GM18867 (cell line): Measurements from ENCODE around the gene EFCAB5.
"Not testable (repeated sequence)": the region's sequence is repeated elsewhere in the genome, so short reads cannot be mapped to it uniquely, and the experiment has no call there.

Experiments
- ATAC-seq: cut with Tn5 transposase; IDR thresholded peaks from one replicate; pipeline ENCODE4 v1.9.1; 2021; ENCODE audit warnings: mild to moderate bottlenecking, moderate library complexity; ENCODE audit not compliant: unreplicated experiment

Gene EFCAB5

DNA sequence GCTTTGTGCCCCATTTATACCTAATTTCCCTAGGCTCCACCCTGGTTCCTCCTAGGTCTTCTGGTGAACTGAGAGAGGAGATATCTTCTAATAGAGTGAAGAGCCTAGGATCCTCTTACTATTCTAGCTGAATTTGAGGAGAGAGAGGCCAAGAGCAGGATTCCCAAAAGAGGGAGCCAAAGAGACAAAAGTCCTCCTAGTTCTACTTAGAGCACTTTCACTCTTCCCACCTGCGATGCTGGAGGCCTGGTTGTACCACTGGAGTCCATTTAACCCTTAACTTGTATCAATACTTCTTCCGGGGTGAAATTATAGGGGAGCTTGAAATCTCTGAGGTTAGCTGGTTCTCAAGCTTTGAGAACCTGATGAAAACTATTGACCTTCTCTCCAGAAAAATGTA is 8.1 kb upstream of the EFCAB5 start:
- no peak for ATAC-seq

DNA sequence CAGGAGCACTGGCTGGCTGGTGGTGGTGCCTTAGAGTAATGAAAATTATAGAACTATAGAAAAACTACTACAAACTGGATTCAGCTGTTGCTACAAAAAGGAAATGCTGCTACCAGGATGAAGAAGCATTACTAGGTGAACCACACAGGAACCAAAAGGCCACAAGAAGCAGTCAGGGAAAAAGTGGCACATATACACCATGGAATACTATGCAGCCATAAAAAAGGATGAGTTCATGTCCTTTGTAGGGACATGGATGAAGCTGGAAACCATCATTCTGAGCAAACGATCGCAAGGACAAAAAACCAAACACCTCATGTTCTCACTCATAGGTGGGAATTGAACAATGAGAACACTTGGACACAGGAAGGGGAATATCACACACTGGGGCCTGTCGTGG is 5.5 kb upstream of the EFCAB5 start:
- ATAC-seq, result not testable (repeated sequence)

DNA sequence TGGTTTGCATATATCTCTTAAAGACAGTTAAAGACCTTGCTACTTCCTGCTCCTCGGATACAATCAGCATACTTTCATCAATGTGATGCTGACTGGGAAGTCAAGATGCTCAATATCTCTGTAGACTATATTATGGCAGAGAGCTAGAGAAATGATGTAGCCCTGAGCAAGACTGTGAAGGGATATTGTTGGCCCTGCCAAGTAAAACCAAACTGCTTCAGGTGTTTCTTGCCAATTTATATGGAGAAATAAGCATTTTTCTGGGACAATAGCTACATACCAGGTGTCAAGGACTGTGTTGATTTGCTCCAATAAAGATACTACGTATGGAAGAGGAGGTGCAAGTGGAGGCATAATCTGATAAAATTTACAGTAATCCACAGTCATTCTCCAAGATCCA is 4.7 kb upstream of the EFCAB5 start:
- ATAC-seq, result no peak

DNA sequence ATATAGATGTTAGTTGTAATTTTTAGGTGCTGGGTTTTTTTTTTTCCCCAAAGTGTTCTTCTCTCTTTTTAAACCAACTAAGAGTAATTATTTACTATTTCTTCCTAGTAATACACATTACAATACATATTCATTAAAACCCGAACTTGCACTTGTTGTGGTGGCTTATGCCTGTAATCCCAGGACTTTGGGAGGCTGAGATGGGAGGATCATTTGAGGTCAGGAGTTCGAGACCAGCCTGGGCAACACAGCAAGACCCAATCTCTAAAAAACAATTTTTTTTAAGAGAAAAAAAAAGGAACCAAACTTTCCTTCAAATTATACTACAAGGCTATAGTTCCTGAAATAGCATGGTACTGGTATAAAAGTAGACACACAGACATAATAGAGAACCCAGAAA is 3.8 kb downstream of the EFCAB5 start:
- ATAC-seq, result no peak

DNA sequence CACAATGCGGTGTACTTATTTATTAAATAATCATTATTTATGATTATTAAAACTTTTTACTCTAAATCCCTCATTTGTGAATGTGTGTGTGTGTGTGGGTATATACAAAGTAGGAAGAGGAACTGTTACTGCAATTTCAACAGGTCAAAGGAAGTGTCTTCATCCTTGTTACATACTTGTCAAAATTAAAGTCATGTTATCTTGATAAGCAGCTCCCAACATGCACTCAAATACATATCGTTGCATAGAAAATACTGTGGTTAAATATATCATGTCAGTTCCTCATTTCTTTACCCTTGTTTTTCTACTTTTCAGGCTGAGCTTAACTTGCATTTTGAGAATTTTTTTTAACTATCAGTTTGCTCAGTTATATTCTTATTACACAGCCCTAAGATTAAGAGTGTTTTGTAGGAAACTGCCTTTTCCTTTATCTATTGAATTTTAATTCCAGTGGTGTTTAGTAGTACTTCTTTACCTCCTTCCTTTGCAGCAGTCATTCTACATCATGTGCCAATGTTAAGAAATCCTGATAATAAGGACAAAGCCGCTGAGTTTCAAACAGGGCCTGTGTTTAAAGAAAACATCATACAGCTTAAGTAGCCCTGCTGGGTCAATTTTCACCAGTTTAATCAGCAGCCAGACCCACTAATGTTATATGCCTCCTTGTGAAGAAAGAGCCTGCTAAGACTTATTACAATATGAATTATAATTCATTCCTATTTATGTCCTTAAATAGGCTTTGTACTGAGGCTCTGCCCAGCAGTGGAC is 7.2 kb downstream of the EFCAB5 start:
- no peak for ATAC-seq

DNA sequence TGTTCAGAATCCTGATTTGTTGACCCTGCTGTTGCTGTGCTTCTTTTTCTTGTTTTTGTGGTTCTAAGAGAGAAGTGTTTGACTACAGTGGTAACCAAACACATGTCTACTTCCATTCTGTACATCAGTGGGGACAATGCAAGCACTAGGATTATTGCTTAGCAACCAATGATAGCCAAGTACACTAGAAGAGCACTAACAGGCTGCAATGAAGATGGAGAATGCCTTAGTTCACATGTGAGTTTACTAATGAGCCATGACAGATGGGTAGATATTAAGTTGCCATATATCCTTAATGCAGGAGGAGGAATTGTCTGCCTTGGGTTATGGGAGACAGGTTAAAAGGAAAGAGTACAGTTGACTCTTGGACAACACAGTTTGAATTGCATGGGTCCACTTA is 8.3 kb downstream of the EFCAB5 start:
- ATAC-seq, result no peak

DNA sequence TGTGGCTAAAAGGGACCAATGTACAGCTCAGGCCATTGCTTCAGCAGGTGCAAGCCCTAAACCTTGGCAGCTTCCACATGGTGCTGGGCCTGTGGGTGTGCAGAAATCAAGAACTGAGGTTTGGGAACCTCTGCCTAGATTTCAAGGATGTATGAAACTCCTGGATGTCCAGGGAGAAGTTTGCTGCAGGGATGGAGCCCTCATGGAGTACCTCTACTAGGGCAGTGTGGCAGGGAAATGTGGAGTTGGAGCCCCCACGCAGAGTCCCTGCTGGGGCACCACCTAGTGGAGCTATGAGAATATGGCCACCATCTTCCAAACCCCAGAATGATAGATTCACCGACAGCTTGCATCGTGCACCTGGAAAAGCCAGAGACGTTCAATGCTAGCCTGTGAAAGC is 13.0 kb downstream of the EFCAB5 start:
- no peak for ATAC-seq

DNA sequence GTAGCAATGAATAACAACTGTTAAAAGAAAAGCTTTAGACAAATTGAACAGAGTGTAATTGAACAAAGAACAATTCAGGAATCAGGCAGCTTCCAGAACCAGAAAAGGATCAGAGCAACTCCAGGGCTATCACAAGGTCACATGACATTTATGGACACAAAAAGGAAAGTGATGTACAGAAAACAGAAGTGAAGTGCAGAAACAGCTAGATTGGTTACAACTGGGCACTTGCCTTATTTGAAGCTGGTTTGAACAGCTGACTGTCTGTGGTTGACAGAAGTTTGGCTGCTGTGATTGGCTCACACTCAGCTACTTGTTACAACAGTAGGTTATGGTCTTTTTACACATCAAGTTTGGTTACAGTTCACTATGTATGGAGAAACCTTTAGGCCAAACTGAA is 14.8 kb downstream of the EFCAB5 start:
- no peak for ATAC-seq

DNA sequence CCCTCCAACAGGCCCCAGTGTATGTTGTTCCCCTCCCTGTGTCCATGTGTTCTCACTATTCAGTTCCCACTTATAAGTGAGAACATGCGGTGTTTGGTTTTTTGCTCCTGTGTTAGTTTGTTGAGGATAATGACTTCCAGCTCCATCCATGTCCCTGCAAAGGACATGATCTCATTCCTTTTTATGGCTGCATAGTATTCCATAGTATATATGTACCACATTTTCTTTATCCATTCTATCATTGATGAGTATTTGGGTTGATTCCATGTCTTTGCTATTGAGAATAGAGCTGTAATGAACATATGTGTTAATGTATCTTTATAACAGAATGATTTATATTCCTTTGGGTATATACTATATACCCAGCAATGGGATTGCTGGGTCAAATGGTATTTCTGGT is 16.1 kb downstream of the EFCAB5 start:
- ATAC-seq, result not testable (repeated sequence)

DNA sequence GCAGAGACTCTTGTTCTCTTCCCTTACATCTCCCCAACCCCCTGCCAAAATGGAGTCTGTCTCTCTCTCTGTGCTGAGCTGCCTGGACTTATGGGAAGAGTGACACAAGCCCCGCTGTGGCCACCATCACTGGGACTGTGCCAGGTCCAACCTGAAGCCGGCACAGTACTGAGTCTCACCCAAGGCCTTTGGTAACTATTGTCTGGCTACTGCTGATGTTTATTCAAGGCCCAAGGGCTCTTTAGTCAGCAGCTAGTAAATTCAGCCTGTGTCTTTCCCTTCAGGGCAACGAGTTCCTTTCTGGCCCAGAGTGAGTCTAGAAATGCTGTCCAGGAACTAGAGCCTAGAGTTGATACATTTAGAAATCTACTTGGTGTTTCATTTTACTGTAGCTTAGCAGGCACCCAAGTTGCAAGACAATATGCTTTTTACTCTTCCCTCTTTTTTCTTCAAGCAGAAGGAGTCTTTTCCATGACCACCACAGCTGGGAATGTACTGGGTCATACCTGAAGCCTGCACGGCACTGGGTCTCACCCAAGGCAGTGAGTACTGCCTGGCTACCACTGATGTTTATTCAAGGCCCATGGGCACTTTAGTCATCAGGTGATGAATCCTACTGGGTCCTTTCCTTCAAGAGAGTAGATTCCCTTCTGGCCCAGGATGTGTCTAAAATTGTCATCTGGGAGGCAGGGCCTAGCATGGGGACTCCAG is 17.7 kb downstream of the EFCAB5 start:
- ATAC-seq, result no peak

DNA sequence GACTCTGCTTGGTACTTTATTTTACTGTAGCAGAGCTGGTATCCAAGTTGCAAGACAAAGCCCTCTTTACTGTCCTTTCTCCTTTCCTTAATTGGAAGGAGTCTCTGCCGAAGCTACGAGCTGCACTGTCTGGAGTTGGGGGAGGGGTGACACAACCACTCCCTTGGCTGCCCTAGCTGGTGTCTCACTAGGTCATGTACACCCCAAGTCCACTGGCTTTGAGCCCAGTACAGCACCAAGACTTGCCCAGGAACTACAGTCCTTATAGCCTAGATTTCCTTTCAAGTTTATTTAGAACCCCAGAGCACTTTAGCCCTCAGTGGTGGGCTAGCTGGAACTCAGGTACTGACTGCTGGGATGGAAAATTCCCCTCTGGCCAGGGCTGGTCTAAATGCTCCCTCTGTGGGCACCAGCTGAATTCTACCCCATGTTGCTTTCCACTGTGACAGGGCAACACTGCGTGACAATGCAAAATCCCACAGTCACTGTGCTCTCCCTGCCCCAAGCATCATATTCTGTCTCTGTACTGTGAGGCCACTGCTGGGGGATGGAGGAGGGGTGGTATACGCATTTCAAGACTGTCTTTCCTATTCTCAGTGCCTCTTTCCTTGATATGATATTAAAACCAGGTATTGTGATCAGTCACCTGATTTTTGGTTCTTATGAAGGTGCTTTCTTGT is 18.4 kb downstream of the EFCAB5 start:
- no peak for ATAC-seq

DNA sequence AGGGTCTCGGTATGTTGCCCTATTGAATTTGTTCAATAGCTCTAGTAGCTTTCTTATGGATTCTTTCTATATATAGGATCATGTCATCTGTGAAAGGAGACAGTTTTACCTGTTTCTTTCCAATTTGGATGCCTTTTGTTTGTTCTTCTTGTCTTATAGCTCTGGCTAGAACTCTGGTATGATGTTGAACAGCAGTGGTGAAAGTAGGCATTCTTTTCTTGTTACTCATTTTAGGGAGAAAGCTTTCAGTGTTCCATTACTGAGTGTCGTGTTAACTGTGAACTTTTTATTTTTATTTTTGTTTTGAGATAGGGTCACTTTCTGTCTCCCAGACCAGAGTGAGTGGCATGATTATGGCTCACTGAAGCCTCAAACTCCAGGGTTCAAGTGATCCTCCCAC is 21.2 kb downstream of the EFCAB5 start:
- ATAC-seq, result no peak

DNA sequence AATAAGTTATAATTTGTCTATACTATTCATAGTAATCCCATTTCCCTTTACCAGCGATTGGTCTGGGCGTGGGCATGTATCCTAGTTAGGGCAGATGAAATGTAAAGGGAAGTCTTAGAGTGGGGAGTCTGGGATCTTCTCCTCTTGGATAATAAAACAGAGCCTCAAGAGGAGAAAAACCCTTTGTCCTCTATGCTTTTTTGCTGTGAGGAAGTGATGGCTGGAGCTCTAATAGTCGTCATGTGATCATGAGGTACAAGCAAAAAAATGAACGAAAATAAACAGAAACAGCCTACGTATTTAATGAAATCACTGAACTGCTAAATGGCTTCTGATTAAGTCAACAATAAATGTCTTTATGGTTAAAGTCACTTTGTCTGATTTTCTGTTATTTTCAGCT is 26.8 kb downstream of the EFCAB5 start:
- no peak for ATAC-seq

DNA sequence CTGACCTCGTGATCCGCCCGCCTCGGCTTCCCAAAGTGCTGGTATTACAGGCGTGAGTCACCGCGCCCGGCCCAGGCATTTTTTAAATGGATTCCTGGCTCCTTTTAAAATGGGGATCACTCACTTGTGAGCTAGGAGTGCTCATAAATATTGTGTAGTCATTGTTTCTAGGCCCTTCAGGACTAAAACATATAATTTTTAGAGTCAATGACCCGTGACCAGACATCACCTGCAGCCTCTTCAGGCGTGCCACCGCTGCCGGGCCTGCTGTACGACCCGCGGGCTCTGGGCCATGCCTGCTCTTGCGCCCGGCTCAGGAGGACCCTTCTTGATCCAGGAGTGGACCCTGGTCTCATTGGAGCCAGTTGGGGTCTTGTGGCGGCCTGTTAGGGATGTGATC is 30.8 kb downstream of the EFCAB5 start:
- no peak for ATAC-seq

DNA sequence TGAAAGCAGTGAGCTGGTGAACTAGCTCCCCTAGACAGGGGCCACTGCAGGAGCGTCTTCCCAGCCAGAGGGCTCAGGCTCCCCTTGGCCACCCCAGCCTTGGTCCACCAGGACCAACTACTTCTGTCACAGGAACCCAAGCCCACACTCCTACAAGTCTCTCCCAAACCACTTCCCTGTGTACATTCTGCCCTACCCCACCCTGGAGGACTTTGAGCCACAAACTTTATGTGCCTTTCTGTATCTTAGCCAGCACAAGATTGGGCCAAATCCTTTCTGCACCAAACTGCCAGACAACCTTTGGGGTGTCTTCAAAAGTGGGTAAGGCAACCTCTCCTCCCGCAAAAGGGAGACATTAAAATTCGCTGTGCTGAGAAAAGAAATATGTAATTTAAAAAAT is 31.6 kb downstream of the EFCAB5 start:
- no peak for ATAC-seq

DNA sequence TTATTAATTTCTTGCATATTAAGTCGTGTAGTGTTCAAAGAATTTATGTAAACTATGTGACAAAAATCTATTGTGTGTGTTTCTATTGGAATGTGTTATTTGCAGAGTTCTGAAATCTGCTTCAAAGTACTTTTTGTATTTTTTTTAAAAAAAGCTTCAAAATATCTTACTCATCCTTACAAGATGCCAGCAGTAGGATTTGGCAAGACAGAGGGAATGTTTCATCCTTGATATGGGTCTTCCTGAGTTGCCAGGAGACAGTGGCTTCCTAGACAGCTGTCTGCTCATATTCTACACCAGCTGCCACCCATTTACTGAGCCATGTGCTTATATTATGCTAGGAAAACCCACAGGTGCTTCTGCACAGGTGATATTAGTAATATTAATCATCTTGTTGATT is 36.4 kb downstream of the EFCAB5 start:
- ATAC-seq, result no peak

DNA sequence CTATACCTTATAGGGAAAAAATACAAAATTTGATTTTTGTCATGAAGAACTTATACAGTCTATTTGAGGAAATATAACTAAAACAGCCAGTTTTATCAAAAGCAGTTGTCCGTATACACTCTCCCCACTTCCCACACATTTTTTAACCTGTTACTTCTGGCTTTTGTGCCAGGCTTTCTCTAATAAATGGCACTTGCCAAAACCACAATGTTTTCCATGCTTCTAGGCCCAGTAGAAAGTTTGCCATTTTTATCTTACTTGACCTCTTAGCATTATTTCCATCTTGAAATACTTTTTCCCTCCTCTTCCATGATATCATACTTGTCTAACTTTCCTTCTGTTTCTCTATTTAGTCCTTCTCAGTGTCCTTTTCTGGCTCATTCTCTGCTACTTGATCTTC is 38.8 kb downstream of the EFCAB5 start:
- no peak for ATAC-seq

DNA sequence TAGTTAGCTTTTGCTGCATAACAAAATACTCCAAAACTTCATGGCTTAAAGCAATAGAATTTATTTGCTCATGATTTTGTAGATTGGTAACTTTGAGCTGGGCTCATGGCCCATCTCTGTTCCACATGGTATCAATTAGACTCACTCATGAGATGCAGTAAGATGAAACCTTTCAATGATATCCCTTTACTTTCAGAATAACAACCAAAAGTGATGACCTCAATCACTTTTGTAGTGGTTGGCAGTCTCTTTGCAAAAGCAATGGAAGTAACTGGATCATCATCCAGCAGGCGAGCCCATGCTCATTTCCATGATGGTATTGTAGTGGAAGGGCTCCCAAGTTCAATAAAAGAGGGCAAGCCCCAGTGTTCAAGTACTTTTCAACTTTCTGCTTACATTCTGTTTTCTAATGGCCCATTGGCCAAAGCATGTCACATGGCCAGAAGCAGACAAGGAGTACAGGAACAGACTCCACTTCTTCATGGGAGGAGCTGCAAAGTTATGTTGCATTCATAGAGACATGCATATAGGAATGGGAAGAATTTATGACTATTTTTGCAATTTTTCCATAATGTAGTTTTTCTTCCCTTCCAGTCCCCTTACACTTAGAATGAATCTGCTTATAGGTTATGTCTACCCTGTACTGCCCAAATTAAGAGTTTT is 41.7 kb downstream of the EFCAB5 start:
- no peak for ATAC-seq

DNA sequence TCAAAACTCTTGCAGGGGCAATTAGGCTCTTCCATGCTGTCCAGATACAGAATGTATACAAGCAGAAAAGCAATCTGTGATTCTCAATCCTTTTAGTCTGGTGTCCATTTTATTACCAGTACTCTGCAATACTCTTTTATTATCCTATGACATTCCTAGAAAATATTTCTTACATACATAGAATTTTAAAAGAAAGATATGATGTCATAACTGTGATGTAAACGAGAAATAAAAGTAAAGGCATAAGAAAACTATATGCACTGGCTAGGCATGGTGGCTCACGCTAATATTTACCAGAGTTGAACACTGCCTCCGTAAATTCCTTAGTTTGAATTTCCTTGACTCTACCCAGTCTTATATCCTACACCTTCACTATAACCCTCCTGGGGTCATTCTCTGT is 55.0 kb downstream of the EFCAB5 start:
- ATAC-seq, result no peak

DNA sequence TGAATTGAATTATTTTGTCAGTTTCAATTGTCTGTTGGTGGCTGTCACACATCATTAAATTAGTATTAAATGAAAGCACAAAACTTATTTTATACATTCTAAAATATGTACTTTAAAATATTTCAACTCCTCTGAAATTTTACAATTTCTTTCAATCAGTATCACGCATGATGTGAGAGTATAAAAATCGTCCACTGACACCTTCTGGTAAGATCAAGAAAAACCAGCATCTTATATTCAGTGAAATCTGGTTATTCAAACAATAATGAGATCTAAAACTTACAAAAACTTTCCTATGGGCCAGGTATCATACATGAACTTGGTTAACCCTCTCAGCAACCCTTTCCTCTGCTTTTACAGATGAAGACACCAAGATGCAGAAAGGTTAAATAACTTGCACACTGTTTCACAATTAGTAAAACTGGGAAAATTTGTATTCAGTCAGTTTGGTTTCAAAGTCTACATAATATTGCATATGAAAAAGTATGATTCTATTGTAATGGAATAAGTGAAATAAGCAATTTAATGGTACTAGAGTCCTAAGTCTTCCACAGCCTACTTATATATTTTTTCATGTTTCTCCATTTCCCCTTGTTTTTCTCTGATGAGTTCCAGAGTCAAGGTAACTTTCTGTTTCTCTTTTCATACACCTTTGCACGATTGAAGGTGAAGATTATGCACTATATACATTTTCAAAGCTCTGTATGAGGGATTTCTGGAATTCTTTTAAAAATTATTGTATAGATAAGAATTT is 58.7 kb downstream of the EFCAB5 start:
- ATAC-seq, result no peak

DNA sequence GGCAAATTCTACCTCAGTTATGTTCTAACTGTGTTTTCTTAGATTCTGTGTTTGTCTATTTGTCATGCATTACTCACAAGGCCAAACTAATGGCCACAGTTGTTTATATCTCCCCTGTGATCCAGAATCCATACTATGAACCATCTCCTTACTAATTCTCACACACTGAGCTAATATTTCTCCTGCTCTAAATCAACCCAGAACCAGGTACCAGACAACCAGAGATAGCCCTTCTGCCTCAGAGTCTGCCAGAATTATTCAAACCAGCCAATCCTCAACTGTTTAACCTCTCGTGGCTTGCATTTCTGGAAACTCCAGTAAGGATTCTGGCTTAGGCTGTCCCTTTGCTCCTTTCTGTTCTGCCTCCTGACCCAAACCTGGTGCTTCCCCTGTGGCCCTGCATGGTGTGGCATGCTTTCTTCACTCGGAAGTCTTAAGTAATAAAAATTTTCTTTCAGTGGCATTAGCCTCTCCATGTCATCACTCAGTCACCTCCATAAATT is 59.4 kb downstream of the EFCAB5 start:
- no peak for ATAC-seq
